Measurements from ENCODE around the gene PTRH2. TPM values are rescaled to one million over a fixed set of nuclear protein-coding genes. Genes with fewer than 3 reads are reported as not detected.

The PTRH2 gene
- total RNA-seq, 1 experiment from 2014 or later: 32.2 TPM

- no peak for DNase-seq (ENCODE audit: low read depth)
- in situ Hi-C loops (cut with HindIII; ENCODE audit: low pct_unique_long_range_greater_than_20kb, low sequenced_read_pairs): no loop called here
These were observed 18.5 kb upstream of the PTRH2 start for GRCh38 chr17:59725691-59726090.

GRCh38 chr17:59723607-59724006, 16.4 kb upstream of the PTRH2 start:
- in situ Hi-C loops (cut with HindIII; ENCODE audit: low pct_unique_long_range_greater_than_20kb, low sequenced_read_pairs): no loop called here
- no peak for DNase-seq (ENCODE audit: low read depth)

GRCh38 chr17:59723041-59723440, 15.8 kb upstream of the PTRH2 start:
- DNase-seq (ENCODE audit: low read depth): no peak

GRCh38 chr17:59722623-59723022, 15.4 kb upstream of the PTRH2 start:
- in situ Hi-C loops (cut with HindIII; ENCODE audit: low pct_unique_long_range_greater_than_20kb, low sequenced_read_pairs): no loop called here
- no peak for DNase-seq (ENCODE audit: low read depth)

More at GRCh38 chr17:59723041-59723440, 15.8 kb upstream of the PTRH2 start:
- in situ Hi-C loops (cut with HindIII; ENCODE audit: low pct_unique_long_range_greater_than_20kb, low sequenced_read_pairs): no loop called here

DNA sequence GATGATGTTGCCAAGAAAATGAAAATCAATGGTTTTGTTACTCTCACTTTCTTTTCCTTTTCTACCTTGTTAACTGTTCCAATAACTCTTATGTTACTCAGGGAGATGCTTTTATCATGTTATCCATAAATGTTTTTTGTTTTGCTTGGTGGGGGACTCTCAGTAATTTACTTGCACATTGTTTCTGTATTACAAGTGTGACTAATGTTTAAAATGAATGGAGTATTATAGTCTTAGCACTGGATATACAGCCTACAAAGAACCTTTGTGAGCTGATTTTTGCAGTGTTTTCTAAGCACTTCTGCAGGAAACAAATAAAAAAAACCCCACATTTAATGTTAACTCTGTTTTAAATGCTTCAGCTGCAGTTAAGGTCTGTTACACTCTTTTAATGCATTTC, 12.3 kb upstream of the PTRH2 start:
- in situ Hi-C loops (cut with HindIII; ENCODE audit: low pct_unique_long_range_greater_than_20kb, low sequenced_read_pairs): no loop called here
- DNase-seq (ENCODE audit: low read depth): no peak

GRCh38 chr17:59716427-59716826, 9.2 kb upstream of the PTRH2 start:
- in situ Hi-C loops (cut with HindIII; ENCODE audit: low pct_unique_long_range_greater_than_20kb, low sequenced_read_pairs): no loop called here
- no peak for DNase-seq (ENCODE audit: low read depth)

DNA sequence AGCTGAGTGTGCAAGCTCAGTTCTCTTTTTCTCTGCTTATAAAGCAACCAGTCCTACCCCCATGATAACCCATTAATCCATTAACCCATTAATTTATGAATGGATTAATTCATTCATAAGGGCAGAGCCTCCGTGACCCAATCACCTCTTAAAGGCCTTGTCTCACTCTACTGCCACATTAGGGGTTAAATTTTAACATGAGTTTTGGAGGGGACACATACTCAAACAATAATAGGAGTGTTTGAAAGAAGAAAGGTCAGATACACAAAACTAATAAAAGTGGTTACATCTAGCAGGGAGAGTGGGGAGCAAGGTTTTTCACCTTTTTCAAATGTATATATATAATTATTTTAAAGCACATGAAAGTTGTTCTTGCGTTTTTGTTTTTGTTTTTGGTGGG, 7.0 kb upstream of the PTRH2 start:
- no peak for DNase-seq (ENCODE audit: low read depth)
- in situ Hi-C loops (cut with HindIII; ENCODE audit: low pct_unique_long_range_greater_than_20kb, low sequenced_read_pairs): no loop called here

DNA sequence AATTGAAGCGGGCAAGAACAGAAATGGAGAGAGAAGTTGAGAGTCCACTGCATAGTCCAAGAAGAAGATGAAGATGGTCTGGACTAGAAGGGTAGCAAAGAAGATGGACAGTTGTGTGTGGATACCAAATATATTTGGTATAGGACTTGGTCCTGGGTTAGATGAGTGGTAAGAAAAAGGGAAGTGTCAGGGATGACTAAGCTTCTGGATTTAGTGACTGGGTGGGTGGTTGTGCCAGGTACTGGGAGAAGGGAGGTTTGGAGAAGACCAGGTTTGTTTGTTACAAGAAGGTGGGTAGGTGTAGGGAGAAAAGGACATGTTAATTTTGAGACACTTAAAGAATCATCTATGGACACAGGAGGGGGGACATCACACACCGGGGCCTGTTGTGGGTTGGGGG, 5.6 kb upstream of the PTRH2 start:
- in situ Hi-C loops (cut with HindIII; ENCODE audit: low pct_unique_long_range_greater_than_20kb, low sequenced_read_pairs): no loop called here
- no peak for DNase-seq (ENCODE audit: low read depth)

DNA sequence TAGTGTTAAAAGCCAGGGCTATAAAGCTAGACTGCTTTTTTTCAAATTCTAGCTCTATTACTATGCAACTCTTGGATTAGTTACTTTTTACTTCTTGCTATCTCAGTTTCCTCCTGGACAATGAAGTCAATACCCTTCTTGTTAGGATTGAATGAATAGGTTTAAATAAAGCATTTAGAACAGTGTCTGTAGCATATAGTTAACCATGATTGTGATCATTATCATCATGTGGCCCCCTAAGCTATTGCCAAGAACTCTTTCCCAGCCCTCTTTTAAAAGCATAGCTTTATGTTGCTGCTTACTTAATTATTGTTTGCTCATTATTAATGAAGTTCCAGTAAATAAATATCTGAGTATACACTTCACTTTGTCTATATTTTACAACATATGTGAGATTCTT, 4.7 kb upstream of the PTRH2 start:
- in situ Hi-C loops (cut with HindIII; ENCODE audit: low pct_unique_long_range_greater_than_20kb, low sequenced_read_pairs): no loop called here

GRCh38 chr17:59707971-59708430, 771 bp upstream of the PTRH2 start:
- in situ Hi-C loops (cut with HindIII; ENCODE audit: low pct_unique_long_range_greater_than_20kb, low sequenced_read_pairs): no loop called here
- DNase-seq (ENCODE audit: low read depth): no peak

More for the DNA sequence above, 4.7 kb upstream of the PTRH2 start:
- DNase-seq (ENCODE audit: low read depth): no peak

DNA sequence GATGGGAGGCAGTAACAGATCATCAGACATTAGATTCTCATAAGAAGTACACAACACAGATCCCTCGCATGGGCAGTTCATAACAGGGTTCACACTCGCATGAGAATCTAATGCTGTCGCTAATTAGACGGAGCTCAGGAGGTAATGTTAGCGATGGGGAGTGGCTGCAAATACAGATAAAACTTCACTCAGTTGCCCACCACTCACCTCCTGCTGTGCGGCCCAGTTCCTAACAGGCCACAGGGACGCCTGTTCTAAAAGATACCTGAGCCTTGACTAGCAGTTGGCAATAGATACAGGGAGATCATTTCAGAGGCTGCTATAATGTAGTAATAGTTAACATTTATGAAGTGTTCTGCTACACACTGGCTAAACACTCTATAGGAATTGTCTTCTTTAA, 4.9 kb downstream of the PTRH2 start:
- in situ Hi-C loops (cut with HindIII; ENCODE audit: low pct_unique_long_range_greater_than_20kb, low sequenced_read_pairs): no loop called here
- no peak for DNase-seq (ENCODE audit: low read depth)

GRCh38 chr17:59699786-59700185, 7.4 kb downstream of the PTRH2 start:
- in situ Hi-C loops (cut with HindIII; ENCODE audit: low pct_unique_long_range_greater_than_20kb, low sequenced_read_pairs): no loop called here
- no peak for DNase-seq (ENCODE audit: low read depth)

GRCh38 chr17:59699218-59699617, 8.0 kb downstream of the PTRH2 start:
- DNase-seq (ENCODE audit: low read depth): no peak
- in situ Hi-C loops (cut with HindIII; ENCODE audit: low pct_unique_long_range_greater_than_20kb, low sequenced_read_pairs): no loop called here

- in situ Hi-C loops (cut with HindIII; ENCODE audit: low pct_unique_long_range_greater_than_20kb, low sequenced_read_pairs): no loop called here
- no peak for DNase-seq (ENCODE audit: low read depth)
These were observed 9.1 kb downstream of the PTRH2 start for GRCh38 chr17:59698143-59698542.

DNA sequence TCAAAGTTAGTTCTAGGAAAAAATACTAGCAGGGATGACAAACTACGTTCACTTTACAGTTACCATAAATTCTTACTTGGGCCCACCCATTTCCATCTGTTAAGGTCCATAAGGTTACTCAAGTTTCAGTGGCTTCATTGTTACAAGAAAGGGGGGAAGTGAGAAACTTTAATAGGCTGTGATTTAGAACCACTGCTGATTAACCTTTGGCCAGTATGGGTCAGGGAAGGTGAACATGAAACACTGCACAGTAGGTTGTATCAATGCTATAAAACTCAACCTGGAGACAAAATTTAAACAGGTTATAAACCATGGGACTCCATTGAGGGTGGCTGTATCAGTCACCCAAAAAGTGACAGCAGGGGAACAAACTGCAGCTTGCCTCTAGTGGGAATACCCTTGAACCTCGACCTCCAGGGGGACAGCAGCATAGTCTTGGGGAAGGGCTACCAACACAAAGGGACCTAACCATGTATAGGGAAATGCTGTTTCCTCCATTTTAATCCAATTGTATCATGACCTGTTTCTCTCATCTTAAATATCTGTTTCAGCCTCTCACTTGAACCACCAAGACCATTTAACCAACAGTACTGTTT, 10.4 kb downstream of the PTRH2 start:
- in situ Hi-C loops (cut with HindIII; ENCODE audit: low pct_unique_long_range_greater_than_20kb, low sequenced_read_pairs): no loop called here
- DNase-seq (ENCODE audit: low read depth): no peak

DNA sequence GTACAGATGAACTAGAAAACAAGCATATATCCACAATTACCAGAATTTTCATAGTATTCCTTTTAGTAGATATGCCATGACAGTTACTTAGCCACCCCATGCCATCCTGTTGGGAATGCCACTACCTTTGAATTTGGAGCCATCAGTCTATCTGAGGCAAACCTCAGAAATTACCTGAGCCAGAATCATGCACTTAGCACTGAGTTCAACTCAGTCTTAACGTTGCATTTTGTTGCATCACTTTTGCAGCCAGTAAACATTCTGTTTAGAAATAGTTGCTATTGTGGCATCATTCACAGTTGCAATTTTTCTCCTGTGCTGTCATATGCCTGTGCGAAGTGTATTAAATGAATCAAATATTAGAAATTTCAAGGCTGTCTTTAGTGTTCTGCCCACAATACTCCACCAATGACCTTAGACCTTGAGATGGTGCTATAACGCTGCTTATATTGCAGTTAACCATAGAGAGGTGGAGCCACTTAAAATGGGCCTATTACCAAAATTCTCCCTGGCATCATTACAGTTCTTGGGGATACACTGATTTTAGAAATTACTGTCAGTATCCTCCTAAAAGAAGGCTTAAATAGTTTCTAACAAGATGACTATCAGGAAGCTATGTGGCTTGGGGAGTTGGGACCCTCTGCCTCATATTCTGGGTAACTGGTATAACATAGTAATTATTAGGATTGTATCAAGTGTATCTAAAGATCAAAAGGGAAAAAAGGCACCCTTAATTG, 11.1 kb downstream of the PTRH2 start:
- in situ Hi-C loops (cut with HindIII; ENCODE audit: low pct_unique_long_range_greater_than_20kb, low sequenced_read_pairs): no loop called here
- no peak for DNase-seq (ENCODE audit: low read depth)

GRCh38 chr17:59694344-59694743, 12.9 kb downstream of the PTRH2 start:
- DNase-seq (ENCODE audit: low read depth): no peak
- in situ Hi-C loops (cut with HindIII; ENCODE audit: low pct_unique_long_range_greater_than_20kb, low sequenced_read_pairs): no loop called here

DNA sequence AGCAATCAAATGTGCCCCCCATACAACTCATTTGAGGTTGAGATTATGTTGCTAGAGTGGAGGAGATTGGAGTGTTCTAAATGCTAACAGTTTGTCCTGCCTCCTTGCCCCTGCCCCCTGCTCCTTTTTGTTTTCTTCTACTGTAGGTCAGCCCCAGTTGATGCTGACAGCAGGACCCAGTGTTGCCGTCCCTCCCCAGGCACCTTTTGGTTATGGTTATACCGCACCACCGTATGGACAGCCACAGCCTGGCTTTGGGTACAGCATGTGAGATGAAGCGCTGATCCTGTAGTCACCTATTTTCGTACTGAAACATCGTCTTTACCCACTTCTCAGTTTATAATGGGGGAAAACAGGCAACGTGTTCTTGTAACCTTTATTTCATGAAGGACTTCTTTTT, 13.6 kb downstream of the PTRH2 start:
- DNase-seq (ENCODE audit: low read depth): no peak
- in situ Hi-C loops (cut with HindIII; ENCODE audit: low pct_unique_long_range_greater_than_20kb, low sequenced_read_pairs): no loop called here

GRCh38 chr17:59688496-59688895, 18.7 kb downstream of the PTRH2 start:
- no peak for DNase-seq (ENCODE audit: low read depth)
- in situ Hi-C loops (cut with HindIII; ENCODE audit: low pct_unique_long_range_greater_than_20kb, low sequenced_read_pairs): no loop called here

GRCh38 chr17:59688008-59688407, 19.2 kb downstream of the PTRH2 start:
- DNase-seq (ENCODE audit: low read depth): no peak
- in situ Hi-C loops (cut with HindIII; ENCODE audit: low pct_unique_long_range_greater_than_20kb, low sequenced_read_pairs): no loop called here
